IMR-90 (cell line): ENCODE measurements around the gene SLAMF7. TPM values are rescaled to one million over a fixed set of nuclear protein-coding genes. Genes with fewer than 3 reads are reported as not detected.

ENCODE experiments used
- ATAC-seq: fragments of 200-7000 bp; cut with Tn5 transposase; 2 replicates; pipeline ENCODE4 v1.9.1; 2020; ENCODE audit warnings: low read depth, mild to moderate bottlenecking, moderate library complexity
- BruUV-seq: library from RNA; stranded (reverse); fragments of 400-500 nt; replicated peaks from 2 replicates; lab custom pipeline; 2021; lab: Mats Ljungman, UMichigan
- CTCF ChIA-PET: fragments of 300-600 bp; formaldehyde crosslinking; extraction: SDS; loops from one replicate; lab custom pipeline; 2021; ENCODE audit warnings: antibody characterized with exemption; lab: Yijun Ruan, JAX
- POLR2A ChIA-PET: fragments of 300-600 bp; sonication (Branson Sonifier 250); formaldehyde crosslinking; loops from one replicate; lab custom pipeline; 2022; ENCODE audit warnings: antibody characterized with exemption; ENCODE audit not compliant: unreplicated experiment; lab: Charles Lee
- DNase-seq: peaks from one replicate; pipeline ENCODE4 v3.0.0; 2013
- H2AFZ ChIP-seq: replicated peaks from 2 replicates; pipeline ENCODE3; 2013; ENCODE audit warnings: low read length, mild to moderate bottlenecking; ENCODE audit not compliant: poor library complexity
- H2AK5ac ChIP-seq: 2 replicates; pipeline ENCODE4 v1.6.1; 2013; ENCODE audit warnings: low read depth, low read length, inconsistent platforms
- H2AK9ac ChIP-seq: replicated peaks from 2 replicates; pipeline ENCODE3; 2013; ENCODE audit warnings: mild to moderate bottlenecking, low read depth, low read length, moderate library complexity; ENCODE audit not compliant: poor library complexity
- H2BK120ac ChIP-seq: 2 replicates; pipeline ENCODE4 v1.6.1; 2013; ENCODE audit warnings: low read depth, low read length, inconsistent platforms
- H2BK15ac ChIP-seq: 3 replicates; pipeline ENCODE4 v1.6.1; 2013; ENCODE audit warnings: low read depth, low read length, inconsistent platforms
- H2BK20ac ChIP-seq: 2 replicates; pipeline ENCODE4 v1.6.1; 2013; ENCODE audit warnings: low read depth, mild to moderate bottlenecking, inconsistent platforms, low read length, moderate library complexity
- H2BK5ac ChIP-seq: 2 replicates; pipeline ENCODE4 v1.6.1; 2013; ENCODE audit warnings: mild to moderate bottlenecking, low read depth, low read length, inconsistent platforms; ENCODE audit not compliant: poor library complexity, severe bottlenecking
- H3K14ac ChIP-seq: replicated peaks from 2 replicates; pipeline ENCODE4 v1.6.1; 2013; ENCODE audit warnings: low read depth, low read length, inconsistent platforms
- H3K18ac ChIP-seq: 2 replicates; pipeline ENCODE4 v1.6.1; 2013; ENCODE audit warnings: low read depth, low read length, control low read depth
- H3K23ac ChIP-seq: 2 replicates; pipeline ENCODE4 v1.6.1; 2013; ENCODE audit warnings: low read depth, low read length, inconsistent platforms
- H3K27ac ChIP-seq: 2 replicates; pipeline ENCODE4 v1.5.1; 2013; ENCODE audit warnings: mild to moderate bottlenecking, control low read depth, low read length; ENCODE audit not compliant: insufficient read depth
- H3K27me3 ChIP-seq: 2 replicates; pipeline ENCODE4 v1.6.1; 2013; ENCODE audit warnings: low read length; ENCODE audit not compliant: control insufficient read depth, insufficient read depth
- H3K36me3 ChIP-seq: 2 replicates; pipeline ENCODE4 v1.6.1; 2013; ENCODE audit warnings: low read length, mixed read lengths; ENCODE audit not compliant: control insufficient read depth, insufficient read depth
- H3K4ac ChIP-seq: 2 replicates; pipeline ENCODE4 v1.6.1; 2013; ENCODE audit warnings: low read depth, low read length, inconsistent platforms
- H3K4me1 ChIP-seq: 2 replicates; pipeline ENCODE4 v1.6.1; 2013; ENCODE audit warnings: low read length, mixed read lengths; ENCODE audit not compliant: control insufficient read depth, insufficient read depth
- H3K4me2 ChIP-seq: 2 replicates; pipeline ENCODE4 v1.6.1; 2013; ENCODE audit warnings: low read depth, mild to moderate bottlenecking, control low read depth, low read length, moderate library complexity
- H3K4me3 ChIP-seq: 2 replicates; pipeline ENCODE4 v1.5.1; 2013; ENCODE audit warnings: low read depth, mild to moderate bottlenecking, control low read depth, low read length, moderate library complexity; ENCODE audit not compliant: insufficient read depth
- H3K56ac ChIP-seq: 2 replicates; pipeline ENCODE4 v1.6.1; 2013; ENCODE audit warnings: low read length, inconsistent platforms; ENCODE audit not compliant: insufficient read depth; ENCODE audit errors: extremely low read depth
- H3K79me1 ChIP-seq, 2 experiments: 2 replicates each; pipeline ENCODE4 v1.6.1; 2013; ENCODE audit warnings: low read length in 2 of 2, inconsistent platforms in 1 of 2, low read depth in 1 of 2
- H3K9ac ChIP-seq: 2 replicates; pipeline ENCODE4 v1.6.1; 2013; ENCODE audit warnings: low read depth, low read length, control low read depth
- H3K9me1 ChIP-seq: 2 replicates; pipeline ENCODE4 v1.6.1; 2013; ENCODE audit warnings: low read length, inconsistent platforms; ENCODE audit not compliant: insufficient read depth
- H3K9me3 ChIP-seq: 2 replicates; pipeline ENCODE4 v1.6.1; 2013; ENCODE audit warnings: low read length; ENCODE audit not compliant: control insufficient read depth, insufficient read depth
- H4K20me1 ChIP-seq: 2 replicates; pipeline ENCODE4 v1.6.1; 2013; ENCODE audit warnings: low read length, inconsistent platforms; ENCODE audit not compliant: insufficient read depth
- H4K5ac ChIP-seq: 2 replicates; pipeline ENCODE4 v1.6.1; 2013; ENCODE audit warnings: mild to moderate bottlenecking, low read depth, low read length, control low read depth
- H4K8ac ChIP-seq, 2 experiments: 2 replicates each; pipeline ENCODE4 v1.6.1; 2013; ENCODE audit warnings: low read depth in 2 of 2, low read length in 2 of 2, control low read depth in 1 of 2, inconsistent platforms in 1 of 2
- H4K91ac ChIP-seq: 2 replicates; pipeline ENCODE4 v1.6.1; 2013; ENCODE audit warnings: low read depth, low read length, inconsistent platforms; ENCODE audit not compliant: insufficient read depth
- BHLHE40 ChIP-seq: fragments of 150-350 bp; IDR thresholded peaks from 2 replicates; pipeline ENCODE4 v1.6.1; 2016; ENCODE audit warnings: mild to moderate bottlenecking, low read depth, low read length
- CEBPB ChIP-seq: IDR thresholded peaks from 2 replicates; pipeline ENCODE4 v1.6.1; 2012; ENCODE audit warnings: low read depth, low read length, improper control_type of control experiment
- CHD1 ChIP-seq: IDR thresholded peaks from 2 replicates; pipeline ENCODE4 v1.6.1; 2012; ENCODE audit warnings: low read depth, low read length, improper control_type of control experiment
- CTCF ChIP-seq: conservative IDR thresholded peaks from 2 replicates; pipeline ENCODE4 v1.5.1; 2012; ENCODE audit warnings: mild to moderate bottlenecking, low read depth, low read length, improper control_type of control experiment
- ELK1 ChIP-seq: fragments of 150-350 bp; IDR thresholded peaks from 2 replicates; pipeline ENCODE4 v1.6.1; 2016; ENCODE audit warnings: low read depth, mild to moderate bottlenecking, low read length, moderate library complexity, borderline replicate concordance
- FOS ChIP-seq: fragments of 150-350 bp; IDR thresholded peaks from 2 replicates; pipeline ENCODE4 v1.6.1; 2016; ENCODE audit warnings: low read depth, low read length
- MAFK ChIP-seq: IDR thresholded peaks from 2 replicates; pipeline ENCODE4 v1.6.1; 2012; ENCODE audit warnings: low read depth, low read length, improper control_type of control experiment
- MAZ ChIP-seq: IDR thresholded peaks from 2 replicates; pipeline ENCODE4 v1.6.1; 2012; ENCODE audit warnings: low read depth, mild to moderate bottlenecking, low read length, improper control_type of control experiment, moderate library complexity, borderline replicate concordance
- MXI1 ChIP-seq: IDR thresholded peaks from 2 replicates; pipeline ENCODE4 v1.6.1; 2012; ENCODE audit warnings: low read depth, mild to moderate bottlenecking, low read length, moderate library complexity, borderline replicate concordance
- NFE2L2 ChIP-seq: fragments of 150-350 bp; IDR thresholded peaks from 2 replicates; pipeline ENCODE4 v1.6.1; 2016; ENCODE audit warnings: low read depth, mild to moderate bottlenecking, low read length
- POLR2A ChIP-seq: IDR thresholded peaks from 2 replicates; pipeline ENCODE4 v1.6.1; 2012; ENCODE audit warnings: mild to moderate bottlenecking, low read depth, low read length
- RAD21 ChIP-seq: IDR thresholded peaks from 2 replicates; pipeline ENCODE4 v1.6.1; 2012; ENCODE audit warnings: low read length, improper control_type of control experiment
- RCOR1 ChIP-seq: IDR thresholded peaks from 2 replicates; pipeline ENCODE4 v1.6.1; 2012; ENCODE audit warnings: mild to moderate bottlenecking, low read length, improper control_type of control experiment; ENCODE audit not compliant: insufficient replicate concordance
- SMC3 ChIP-seq: fragments of 150-350 bp; IDR thresholded peaks from 2 replicates; pipeline ENCODE4 v1.6.1; 2016; ENCODE audit warnings: low read depth, mild to moderate bottlenecking, antibody characterized with exemption, low read length, moderate library complexity
- USF2 ChIP-seq: fragments of 150-350 bp; IDR thresholded peaks from 2 replicates; pipeline ENCODE4 v1.6.1; 2017; ENCODE audit warnings: mild to moderate bottlenecking, antibody characterized with exemption, low read length, low read depth
- WGBS, 2 experiments: methylation state at CpG; one replicate each; pipeline versions ENCODE4 v1.1.5 to v1.1.7; 2013; ENCODE audit warnings: missing lambda C conversion rate in 2 of 2; ENCODE audit not compliant: insufficient read length in 1 of 2; ENCODE audit errors: extremely low coverage in 2 of 2; 5-methylcytosine and 5-hydroxymethylcytosine counted together
- dilution Hi-C: fragments of 300-500 bp; cut with HindIII; formaldehyde crosslinking; loops from one replicate; pipeline ENCODE4 v1.14.3; 2018; ENCODE audit warnings: low sequenced_read_pairs; ENCODE audit not compliant: unreplicated experiment
- in situ Hi-C: fragments of 300-500 bp; cut with MboI; formaldehyde crosslinking; loops from 3 replicates; pipeline ENCODE4 v1.14.3; 2019; ENCODE audit warnings: low sequenced_read_pairs, inconsistent platforms, mixed read lengths
- intact Hi-C: fragments of 100-400 bp; cut with micrococcal nuclease; formaldehyde crosslinking; loops from 2 replicates; pipeline ENCODE4 v1.10.0; 2022
- polyA plus RNA-seq, 3 experiments: library from polyadenylated mRNA; depleted of rRNA; stranded (reverse); fragments of >200 nt; gene quantifications; 2 replicates each; pipeline ENCODE4 v1.2.3, GENCODE V29; 2012; ENCODE audit warnings: low replicate concordance in 1 of 3
- total RNA-seq: library from RNA; depleted of rRNA; stranded (reverse); fragments of >200 nt; gene quantifications from 2 replicates; pipeline ENCODE4 v1.2.3, GENCODE V29; 2012

Gene SLAMF7
- total and polyA plus RNA-seq, 2 of the 4 experiments (the other 2 are of a cell fraction), result not detected

- Histone ChIP-seq H3K4me2 (no peak overlapping the region), H2AK9ac (no peak overlapping the region), H3K9me3 (no peaks in the 10 kb centered on the region), H4K20me1 (no peaks in the 10 kb centered on the region), H3K79me1 (no peaks in the 10 kb centered on the region), H4K8ac (no peak overlapping the region), H3K27ac (no peak overlapping the region), H3K4me1 (no peaks in the 10 kb centered on the region), H4K91ac (no peak overlapping the region), H3K9me1 (no peaks in the 10 kb centered on the region), H3K4me3 (no peak overlapping the region), H3K23ac (no peak overlapping the region), H2BK20ac (no peak overlapping the region), H2BK5ac (no peak overlapping the region), H2AFZ (no peak overlapping the region), H4K5ac (no peak overlapping the region), H2BK15ac (no peak overlapping the region), H3K18ac (no peak overlapping the region), H2BK120ac (no peak overlapping the region), H3K4ac (no peak overlapping the region), H3K9ac (no peak overlapping the region), H3K36me3 (no peaks in the 10 kb centered on the region), H3K56ac (no peak overlapping the region), H3K27me3 (no peaks in the 10 kb centered on the region; the same call in 1 of the 2 replicates), H2AK5ac (no peak overlapping the region), H3K14ac (no peak overlapping the region)
- no CpG with 5 or more reads among the region's 1 CpG for WGBS, 2 experiments
- ChIA-PET POLR2A (no interaction called here), CTCF (no interaction called here)
- dilution Hi-C loops, result no loop called here
- TF ChIP-seq MAFK (no peak), RCOR1 (no peak), BHLHE40 (no peak), FOS (no peak), NFE2L2 (no peak), POLR2A (no peak), ELK1 (no peak), CTCF (no peak), MAZ (no peak), RAD21 (no peak), USF2 (no peak), MXI1 (no peak), CHD1 (no peak), SMC3 (no peak), CEBPB (no peak)
- intact Hi-C loops, result no loop called here
- DNase-seq, result no peak
- no TSS peak for BruUV-seq
- in situ Hi-C loops, result no loop called here
- no peak for ATAC-seq
These were observed 33.3 kb downstream of the SLAMF7 start for GRCh38 chr1:160772331-160772730.
